Testis (tissue), 3 donors: ENCODE results near the gene ZGPAT. TPM values are rescaled to one million over a fixed set of nuclear protein-coding genes. Genes with fewer than 3 reads are reported as not detected.
"Not testable (repeated sequence)": the region's sequence is repeated elsewhere in the genome, so short reads cannot be mapped to it uniquely, and the experiment has no call there.

Experiments used
- DNase-seq: peaks from one replicate; pipeline ENCODE4 v3.0.0-alpha.2; 2019
- H3K27ac ChIP-seq, 2 donors: fragments of 200-600 bp; sonication (generic); one replicate each; pipeline ENCODE4 v1.5.1; 2019
- H3K27me3 ChIP-seq: fragments of 200-600 bp; sonication (generic); one replicate; pipeline ENCODE4 v1.5.1; 2019
- H3K36me3 ChIP-seq: fragments of 200-600 bp; sonication (generic); one replicate; pipeline ENCODE4 v1.5.1; 2017; ENCODE audit warnings: low read depth; ENCODE audit errors: missing control alignments
- H3K4me1 ChIP-seq: fragments of 200-600 bp; sonication (generic); one replicate; pipeline ENCODE4 v1.5.1; 2019
- H3K4me3 ChIP-seq, 2 donors: fragments of 200-600 bp; sonication (generic); one replicate each; pipeline ENCODE4 v1.5.1; 2017 to 2019
- H3K9me3 ChIP-seq: fragments of 200-600 bp; sonication (generic); one replicate; pipeline ENCODE4 v1.5.1; 2017
- POLR2A ChIP-seq: fragments of 450-650 bp; IDR thresholded peaks from one replicate; pipeline ENCODE4 v1.6.1; 2017; ENCODE audit warnings: antibody characterized with exemption, mild to moderate bottlenecking, moderate library complexity
- WGBS, 2 donors: methylation state at CpG; one replicate each; pipeline ENCODE4 v1.1.5; 2018; 5-methylcytosine and 5-hydroxymethylcytosine counted together
- intact Hi-C: fragments of 100-400 bp; cut with DNase I; formaldehyde crosslinking; loops from one replicate; pipeline ENCODE4 v1.15.1; 2023; ENCODE audit warnings: low total_unique reads
- polyA plus RNA-seq: library from polyadenylated mRNA; stranded (reverse); fragments of 350-450 nt; fragmentation: Illumina TruSeq; extraction: RNeasy Lipid Tissue Mini Kit (QIAGEN cat#74804); gene quantifications from one replicate; pipeline ENCODE4 v1.2.3, GENCODE V29; 2014; ENCODE audit warnings: low read depth, low replicate concordance; ENCODE audit not compliant: insufficient read depth
- total RNA-seq, 2 donors: library from RNA; depleted of rRNA; stranded (reverse); fragments of >200 nt; gene quantifications; one replicate each; pipeline ENCODE4 v1.2.3, GENCODE V29; 2016
- TF ChIP-seq, protein P1 (sequence below), 3 experiments: fragments of 450-650 bp in 2 of 3; fragments of 200-600 bp in 1 of 3; sonication (generic) in 1 of 3; IDR thresholded peaks; one replicate each; pipeline ENCODE4 v1.5.1; 2016 to 2019; ENCODE audit warnings: antibody characterized with exemption in 3 of 3, mild to moderate bottlenecking in 2 of 3, moderate library complexity in 1 of 3

The ZGPAT gene
- total and polyA plus RNA-seq, 3 donors from 2014 or later = 43.1 to 57.3 (median 53.1) TPM

DNA sequence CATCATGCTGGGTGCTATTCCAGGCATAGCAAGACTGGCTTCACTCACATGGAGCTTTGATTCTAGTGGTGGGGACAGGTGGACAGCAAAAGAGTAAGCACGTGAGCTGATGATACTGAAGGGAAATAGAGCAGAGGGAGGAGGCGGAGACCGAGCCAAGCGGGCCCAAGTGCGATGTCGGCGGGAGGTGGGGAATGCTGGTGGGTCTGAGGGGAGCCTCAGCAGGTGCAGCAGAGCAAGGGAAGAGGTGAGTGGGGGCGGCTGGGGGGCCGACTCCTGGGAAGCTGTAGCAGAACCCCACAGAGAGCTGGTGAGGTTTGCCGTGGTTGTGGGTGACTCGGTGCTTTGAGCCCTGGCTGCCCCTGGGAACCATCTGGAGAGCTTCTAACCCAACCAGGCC lies 39.5 kb upstream of the ZGPAT start:
- no peaks in the 10 kb centered on the region for H3K4me1 ChIP-seq
- H3K36me3 ChIP-seq = no peaks in the 10 kb centered on the region
- WGBS, 2 donors = 94 to 98% methylated on average over 11 of the region's 11 CpGs
- TF ChIP-seq, protein P1, sequence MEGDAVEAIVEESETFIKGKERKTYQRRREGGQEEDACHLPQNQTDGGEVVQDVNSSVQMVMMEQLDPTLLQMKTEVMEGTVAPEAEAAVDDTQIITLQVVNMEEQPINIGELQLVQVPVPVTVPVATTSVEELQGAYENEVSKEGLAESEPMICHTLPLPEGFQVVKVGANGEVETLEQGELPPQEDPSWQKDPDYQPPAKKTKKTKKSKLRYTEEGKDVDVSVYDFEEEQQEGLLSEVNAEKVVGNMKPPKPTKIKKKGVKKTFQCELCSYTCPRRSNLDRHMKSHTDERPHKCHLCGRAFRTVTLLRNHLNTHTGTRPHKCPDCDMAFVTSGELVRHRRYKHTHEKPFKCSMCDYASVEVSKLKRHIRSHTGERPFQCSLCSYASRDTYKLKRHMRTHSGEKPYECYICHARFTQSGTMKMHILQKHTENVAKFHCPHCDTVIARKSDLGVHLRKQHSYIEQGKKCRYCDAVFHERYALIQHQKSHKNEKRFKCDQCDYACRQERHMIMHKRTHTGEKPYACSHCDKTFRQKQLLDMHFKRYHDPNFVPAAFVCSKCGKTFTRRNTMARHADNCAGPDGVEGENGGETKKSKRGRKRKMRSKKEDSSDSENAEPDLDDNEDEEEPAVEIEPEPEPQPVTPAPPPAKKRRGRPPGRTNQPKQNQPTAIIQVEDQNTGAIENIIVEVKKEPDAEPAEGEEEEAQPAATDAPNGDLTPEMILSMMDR (IDR thresholded peaks at IDR 0.05) = no peak
- no peak for TF ChIP-seq POLR2A
- no peak for DNase-seq
- H3K9me3 ChIP-seq = no peaks in the 10 kb centered on the region
- no peak overlapping the region for H3K4me3 ChIP-seq
- intact Hi-C loops = no loop called here
- no peak overlapping the region for H3K27ac ChIP-seq
- no peaks in the 10 kb centered on the region for H3K27me3 ChIP-seq

DNA sequence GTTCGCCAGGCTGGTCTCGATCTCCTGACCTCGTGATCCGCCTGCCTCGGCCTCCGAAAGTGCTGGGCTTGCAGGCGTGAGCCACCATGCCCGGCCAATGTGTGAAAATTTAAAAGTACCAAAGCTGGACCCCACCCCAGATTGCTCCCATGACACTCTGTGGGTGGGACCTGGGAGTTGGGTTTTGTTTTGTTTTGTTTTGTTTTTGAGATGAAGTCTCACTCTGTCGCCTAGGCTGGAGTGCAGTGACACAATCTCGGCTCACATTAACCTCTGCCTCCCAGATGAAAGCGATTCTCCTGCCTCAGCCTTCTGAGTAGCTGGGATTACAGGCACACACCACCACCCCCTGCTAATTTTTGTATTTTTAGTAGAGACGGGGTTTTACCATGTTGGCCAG lies 36.1 kb upstream of the ZGPAT start:
- H3K27ac ChIP-seq, H3K4me3 ChIP-seq, H3K9me3 ChIP-seq, DNase-seq, H3K4me1 ChIP-seq, intact Hi-C loops, H3K27me3 ChIP-seq, H3K36me3 ChIP-seq: not testable (repeated sequence)
- WGBS, 2 donors = 91 to 99% methylated on average over 10 to 12 of the region's 12 CpGs

DNA sequence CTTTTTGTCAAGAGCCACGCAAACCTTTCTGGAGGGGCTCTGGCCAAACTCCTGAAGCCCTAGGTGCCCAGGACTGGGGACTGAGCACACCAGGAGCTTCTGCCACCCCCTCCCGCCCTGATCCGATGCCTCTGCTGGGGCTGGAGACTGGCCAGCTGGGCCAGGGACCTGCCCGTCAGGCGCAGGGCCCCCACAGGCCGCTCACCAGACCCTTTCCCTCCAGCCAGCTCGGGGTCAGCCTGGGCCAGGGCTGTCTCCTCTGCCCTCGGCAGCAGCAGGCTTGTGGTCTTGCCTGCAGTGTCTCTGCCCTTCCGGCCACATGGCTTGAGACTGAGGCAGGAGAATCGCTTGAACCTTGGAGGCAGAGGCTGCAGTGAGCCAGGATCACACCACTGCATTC lies 35.2 kb upstream of the ZGPAT start:
- no peak for DNase-seq
- intact Hi-C loops = no loop called here
- no peak for TF ChIP-seq POLR2A
- TF ChIP-seq, protein P1 (IDR thresholded peaks at IDR 0.05) = no peak
- Histone ChIP-seq H3K27ac (no peak overlapping the region), H3K36me3 (no peaks in the 10 kb centered on the region), H3K4me1 (no peaks in the 10 kb centered on the region), H3K27me3 (no peaks in the 10 kb centered on the region), H3K9me3 (no peaks in the 10 kb centered on the region), H3K4me3 (no peak overlapping the region)
- WGBS, 2 donors = 88 to 97% methylated on average over 8 to 10 of the region's 10 CpGs

DNA sequence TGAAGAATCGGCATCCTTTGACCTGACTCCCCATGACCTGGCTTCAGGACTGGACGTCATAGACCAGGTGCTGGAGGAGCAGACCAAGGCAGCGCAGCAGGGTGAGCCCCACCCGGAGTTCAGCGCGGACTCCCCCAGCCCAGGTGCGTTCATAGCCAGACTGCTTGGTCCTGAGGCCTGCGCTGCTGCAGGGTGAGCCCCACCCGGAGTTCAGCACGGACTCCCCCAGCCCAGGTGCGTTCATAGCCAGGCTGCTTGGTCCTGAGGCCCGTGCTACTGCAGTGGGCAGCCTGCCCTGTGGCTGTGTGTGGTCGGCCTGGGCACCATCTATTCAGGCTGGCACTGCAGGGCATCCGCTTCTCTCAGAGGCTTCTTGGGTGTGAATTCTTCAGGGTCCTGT lies 33.9 kb upstream of the ZGPAT start:
- 93% methylated on average over 14 of the region's 14 CpGs; no CpG with 5 or more reads in 1 of the 2 donors for WGBS, 2 donors
- H3K4me1 ChIP-seq = no peaks in the 10 kb centered on the region
- H3K27me3 ChIP-seq = no peaks in the 10 kb centered on the region
- intact Hi-C loops = no loop called here
- H3K36me3 ChIP-seq = no peaks in the 10 kb centered on the region
- DNase-seq = no peak
- H3K9me3 ChIP-seq = no peaks in the 10 kb centered on the region
- H3K4me3 ChIP-seq = no peak overlapping the region
- no peak for TF ChIP-seq POLR2A
- TF ChIP-seq, protein P1 (IDR thresholded peaks at IDR 0.05) = no peak
- no peak overlapping the region for H3K27ac ChIP-seq

- DNase-seq = no peak
- WGBS, 2 donors = 92 to 96% methylated on average over 12 to 20 of the region's 20 CpGs
- Histone ChIP-seq H3K4me3 (no peak overlapping the region), H3K9me3 (no peaks in the 10 kb centered on the region), H3K27me3 (no peaks in the 10 kb centered on the region), H3K4me1 (no peaks in the 10 kb centered on the region), H3K36me3 (no peaks in the 10 kb centered on the region), H3K27ac (no peak overlapping the region)
- intact Hi-C loops = no loop called here
- TF ChIP-seq, protein P1 (IDR thresholded peaks at IDR 0.05) = no peak
- TF ChIP-seq POLR2A = no peak
Observed at GRCh38 chr20:63675681-63676368, 32.0 kb upstream of the ZGPAT start.
